RWPE1 (cell line): ENCODE measurements around the gene SETBP1.

Source experiments
- CTCF ChIA-PET: fragments of 350-600 bp; sonication (Branson Sonifier 250); formaldehyde crosslinking; extraction: SDS; loops from one replicate; lab custom pipeline; 2021; lab: Yijun Ruan, JAX
- POLR2A ChIA-PET: fragments of 400-600 bp; formaldehyde crosslinking; extraction: SDS; loops from one replicate; lab custom pipeline; 2020; ENCODE audit warnings: antibody characterized with exemption; ENCODE audit not compliant: low non-redundant PET; lab: Yijun Ruan, JAX
- DNase-seq: peaks from one replicate; pipeline ENCODE4 v3.0.0; 2012; ENCODE audit warnings: low spot score
- H3K27ac ChIP-seq: fragments of 450-650 bp; 2 replicates; pipeline ENCODE4 v1.5.1; 2017
- CTCF ChIP-seq: fragments of 450-650 bp; conservative IDR thresholded peaks from 2 replicates; pipeline ENCODE4 v1.5.1; 2017; ENCODE audit warnings: low read depth, mild to moderate bottlenecking

SETBP1 gene

DNA sequence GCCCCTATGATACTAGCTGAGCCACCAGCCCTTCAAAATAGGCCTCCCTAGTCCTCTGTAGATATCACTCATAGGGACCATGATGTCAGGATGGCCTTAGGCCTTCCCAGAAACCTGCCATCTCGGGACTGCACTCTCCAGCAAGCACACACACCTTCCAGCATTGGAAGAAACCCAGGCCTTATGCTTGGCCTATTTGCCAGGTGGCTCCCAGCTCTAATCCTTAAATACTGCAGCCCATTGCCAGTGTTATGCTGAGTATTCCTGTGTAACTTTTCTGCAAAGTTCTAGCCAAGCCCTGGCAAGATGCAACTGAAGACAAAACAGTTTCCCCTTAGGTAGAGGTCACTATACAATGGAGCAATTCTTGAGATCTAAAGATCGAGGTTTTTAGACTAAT lies 316.5 kb downstream of the SETBP1 start:
- TF ChIP-seq CTCF: no peak
- POLR2A ChIA-PET: no interaction called here
- CTCF ChIA-PET: no interaction called here
- DNase-seq: no peak
- no peak overlapping the region for H3K27ac ChIP-seq

GRCh38 chr18:44998360-44998759 lies 317.7 kb downstream of the SETBP1 start:
- ChIA-PET POLR2A (no interaction called here), CTCF (no interaction called here)
- no peak overlapping the region for H3K27ac ChIP-seq
- TF ChIP-seq CTCF: no peak
- no peak for DNase-seq

- POLR2A ChIA-PET: no interaction called here
- no peak overlapping the region for H3K27ac ChIP-seq
- no peak for TF ChIP-seq CTCF
- CTCF ChIA-PET: no interaction called here
- DNase-seq: no peak
Observed at GRCh38 chr18:45004546-45005080, 323.9 kb downstream of the SETBP1 start.

DNA sequence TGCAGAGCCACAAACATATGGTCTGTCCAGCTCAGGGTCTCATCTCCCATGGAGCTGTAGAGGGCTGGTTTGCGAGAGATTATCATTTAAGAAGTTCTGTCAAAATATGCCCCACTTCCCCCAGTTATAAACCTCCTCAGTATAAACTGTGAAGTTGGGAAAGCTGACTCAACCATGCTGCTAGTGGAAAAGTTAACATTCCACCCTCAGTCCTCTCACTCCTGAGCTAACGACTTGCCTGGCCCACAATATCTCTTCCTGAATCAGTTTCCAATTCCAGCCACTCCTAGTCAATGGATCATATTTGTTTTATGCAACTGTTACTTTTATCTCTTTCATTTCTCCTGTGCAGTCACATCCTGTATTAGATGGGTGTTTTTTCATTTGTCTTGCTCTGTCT lies 326.2 kb downstream of the SETBP1 start:
- CTCF ChIA-PET: no interaction called here

DNA sequence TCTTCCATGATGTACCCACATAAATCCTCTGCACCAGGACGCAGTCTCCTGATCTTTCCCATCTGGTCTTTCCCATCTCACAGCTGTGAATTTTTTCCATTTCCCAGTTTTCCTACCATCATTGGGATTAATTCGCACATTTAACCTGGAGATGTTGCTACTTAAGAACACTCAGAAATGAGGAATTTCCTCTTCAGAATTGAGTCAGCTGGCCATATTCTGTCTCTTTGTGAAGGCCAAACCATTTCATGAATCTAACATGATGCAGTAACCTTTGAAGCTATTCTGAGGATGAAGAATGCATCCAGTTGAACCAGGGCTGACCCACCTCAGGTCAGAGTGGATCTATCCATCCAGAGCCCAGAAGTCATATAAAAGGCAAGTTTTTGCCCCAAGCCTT lies 326.8 kb downstream of the SETBP1 start:
- POLR2A ChIA-PET: no interaction called here
- CTCF ChIA-PET: no interaction called here
- DNase-seq: no peak
- TF ChIP-seq CTCF: no peak
- H3K27ac ChIP-seq: no peak overlapping the region

More for the DNA sequence above, 326.2 kb downstream of the SETBP1 start:
- TF ChIP-seq CTCF: no peak
- no peak overlapping the region for H3K27ac ChIP-seq
- POLR2A ChIA-PET: no interaction called here
- DNase-seq: no peak

DNA sequence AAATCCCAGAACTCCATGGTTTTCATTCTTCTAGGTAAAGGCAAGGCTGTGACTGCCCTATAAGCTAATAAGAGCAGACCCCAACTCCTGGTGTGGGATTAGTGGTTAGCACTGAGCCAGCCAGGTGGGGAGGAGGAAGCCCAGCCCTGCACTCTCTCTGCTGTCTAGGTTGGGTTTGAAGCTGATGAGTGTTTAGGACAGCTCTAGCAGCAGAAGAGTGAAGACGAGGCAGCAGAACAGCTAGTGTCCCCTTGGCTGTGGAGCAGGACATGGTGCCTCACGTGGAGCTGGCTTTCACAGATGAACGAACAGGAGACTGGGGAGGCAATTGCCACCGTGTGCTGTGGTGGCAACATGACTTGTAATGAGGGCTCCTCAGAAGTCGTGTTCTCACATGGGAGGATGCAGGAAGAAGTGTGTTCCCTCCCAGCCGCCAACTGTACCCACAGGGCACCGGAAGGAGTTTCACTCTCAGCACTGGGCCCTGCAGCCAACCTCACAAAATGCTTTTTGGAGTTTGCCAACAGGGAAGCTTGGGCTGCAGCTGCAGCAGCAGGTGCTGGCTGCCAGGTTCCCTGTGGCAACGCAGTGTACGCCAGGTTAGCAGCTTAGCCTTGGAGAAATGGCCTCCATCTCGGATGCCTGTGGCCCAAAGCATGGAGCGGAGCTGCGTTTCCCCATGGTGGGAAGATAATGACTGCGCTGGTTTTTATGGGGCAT lies 328.2 kb downstream of the SETBP1 start:
- no peak overlapping the region for H3K27ac ChIP-seq
- TF ChIP-seq CTCF: no peak
- no peak for DNase-seq
- POLR2A ChIA-PET: no interaction called here
- CTCF ChIA-PET: no interaction called here
